OCI-LY3 (cell line): ENCODE data around the gene ELMO1.

ENCODE experiments used
- H2AFZ ChIP-seq: fragments of 200-600, 300-600 bp; shearing (Covaris generic); 2 replicates; pipeline ENCODE4 v1.6.0; 2014; ENCODE audit warnings: antibody characterized with exemption, low read depth, low read length
- H3K27ac ChIP-seq: fragments of 200-600, 300-600 bp; sonication (generic); 2 replicates; pipeline ENCODE4 v1.5.1; 2014; ENCODE audit warnings: mild to moderate bottlenecking, low read length, moderate library complexity, mixed read lengths
- H3K27me3 ChIP-seq: fragments of 200-600, 300-600 bp; sonication (generic); 2 replicates; pipeline ENCODE4 v1.6.1; 2014; ENCODE audit warnings: low read depth, low read length, mixed read lengths
- H3K36me3 ChIP-seq: fragments of 200-600, 300-600 bp; sonication (generic); replicated peaks from 2 replicates; pipeline ENCODE3; 2014; ENCODE audit warnings: low read depth, low read length, mixed read lengths
- H3K4me1 ChIP-seq: fragments of 300-600, 200-600 bp; sonication (generic); 2 replicates; pipeline ENCODE4 v1.6.1; 2014; ENCODE audit warnings: low read length, mixed read lengths
- H3K4me2 ChIP-seq: fragments of 200-600, 300-600 bp; sonication (generic); 2 replicates; pipeline ENCODE4 v1.6.1; 2014; ENCODE audit warnings: low read length, mixed read lengths
- H3K4me3 ChIP-seq: fragments of 300-600, 200-600 bp; sonication (generic); 2 replicates; pipeline ENCODE4 v1.5.1; 2014; ENCODE audit warnings: antibody characterized with exemption, mild to moderate bottlenecking, low read length, moderate library complexity
- H3K79me2 ChIP-seq: fragments of 300-600, 200-600 bp; shearing (Covaris generic); 2 replicates; pipeline ENCODE4 v1.6.1; 2014; ENCODE audit warnings: mild to moderate bottlenecking, low read length, mixed read lengths
- H3K9ac ChIP-seq: fragments of 300-600, 200-600 bp; shearing (Covaris generic); 2 replicates; pipeline ENCODE4 v1.6.0; 2014; ENCODE audit warnings: mild to moderate bottlenecking, low read length, moderate library complexity
- H3K9me3 ChIP-seq: fragments of 200-600, 300-600 bp; shearing (Covaris generic); 2 replicates; pipeline ENCODE4 v1.6.1; 2014; ENCODE audit warnings: low read length, mixed read lengths; ENCODE audit not compliant: insufficient read depth
- H4K20me1 ChIP-seq: fragments of 200-600, 300-600 bp; sonication (generic); 2 replicates; pipeline ENCODE4 v1.6.1; 2016; ENCODE audit warnings: low read length, mixed read lengths; ENCODE audit not compliant: insufficient read depth
- CTCF ChIP-seq: fragments of 200-600, 300-600 bp; sonication (generic); IDR thresholded peaks from 2 replicates; pipeline ENCODE4 v1.5.1; 2014; ENCODE audit warnings: antibody characterized with exemption, low read length, low read depth
- EZH2phosphoT487 ChIP-seq: fragments of 200-600 bp; shearing (Covaris generic); IDR thresholded peaks from 2 replicates; pipeline ENCODE4 v1.6.1; 2018; ENCODE audit warnings: antibody characterized with exemption, mixed run types, low read depth

ELMO1 gene

GRCh38 chr7:37194943-37195342 lies 253.7 kb downstream of the ELMO1 start:
- Histone ChIP-seq H3K9ac (no peak overlapping the region), H3K4me1 (no peaks in the 10 kb centered on the region; the same call in 1 of the 2 replicates), H3K9me3 (no peaks in the 10 kb centered on the region), H3K27ac (no peak overlapping the region), H3K27me3 (no peaks in the 10 kb centered on the region), H3K4me3 (no peak overlapping the region), H3K36me3 (peaks cover 63% of the 10 kb centered on the region), H2AFZ (no peak overlapping the region), H4K20me1 (peaks cover 30% of the 10 kb centered on the region), H3K4me2 (no peak overlapping the region), H3K79me2 (peaks cover 38% of the 10 kb centered on the region)
- TF ChIP-seq EZH2phosphoT487 (no peak), CTCF (no peak)

- peaks cover 25% of the 10 kb centered on the region for H4K20me1 ChIP-seq
- H3K4me2 ChIP-seq = no peak overlapping the region
- peaks cover 61% of the 10 kb centered on the region for H3K36me3 ChIP-seq
- H3K79me2 ChIP-seq = peaks cover 32% of the 10 kb centered on the region
- H3K9ac ChIP-seq = no peak overlapping the region
- no peaks in the 10 kb centered on the region for H3K27me3 ChIP-seq
- H3K27ac ChIP-seq = no peak overlapping the region
- H3K4me1 ChIP-seq = no peaks in the 10 kb centered on the region
- H3K9me3 ChIP-seq = no peaks in the 10 kb centered on the region
- H2AFZ ChIP-seq = no peak overlapping the region
- H3K4me3 ChIP-seq = no peak overlapping the region
- TF ChIP-seq EZH2phosphoT487 (no peak), CTCF (no peak)
These were observed 254.9 kb downstream of the ELMO1 start for GRCh38 chr7:37193775-37194135.

- Histone ChIP-seq H3K4me1 (no peaks in the 10 kb centered on the region), H4K20me1 (peaks cover 20% of the 10 kb centered on the region), H2AFZ (no peak overlapping the region), H3K27me3 (no peaks in the 10 kb centered on the region), H3K79me2 (peaks cover 26% of the 10 kb centered on the region), H3K9me3 (no peaks in the 10 kb centered on the region), H3K9ac (no peak overlapping the region), H3K36me3 (peaks cover 56% of the 10 kb centered on the region), H3K4me2 (no peak overlapping the region), H3K4me3 (no peak overlapping the region), H3K27ac (no peak overlapping the region)
- TF ChIP-seq CTCF = no peak
- TF ChIP-seq EZH2phosphoT487 = no peak
These were observed 255.4 kb downstream of the ELMO1 start for GRCh38 chr7:37193087-37193774.

GRCh38 chr7:37191797-37192196 lies 256.9 kb downstream of the ELMO1 start:
- TF ChIP-seq CTCF = no peak
- no peak for TF ChIP-seq EZH2phosphoT487
- Histone ChIP-seq H3K4me3 (no peak overlapping the region), H3K27ac (no peak overlapping the region), H2AFZ (no peak overlapping the region), H3K9ac (no peak overlapping the region), H4K20me1 (peaks cover 20% of the 10 kb centered on the region), H3K4me1 (no peaks in the 10 kb centered on the region), H3K36me3 (peaks cover 49% of the 10 kb centered on the region), H3K4me2 (no peak overlapping the region), H3K79me2 (peaks cover 22% of the 10 kb centered on the region), H3K27me3 (no peaks in the 10 kb centered on the region), H3K9me3 (no peaks in the 10 kb centered on the region)
